Measurements from ENCODE around the gene LIN28B. TPM values are rescaled to one million over a fixed set of nuclear protein-coding genes. Genes with fewer than 3 reads are reported as not detected.
"Not testable (repeated sequence)": the region's sequence is repeated elsewhere in the genome, so short reads cannot be mapped to it uniquely, and the experiment has no call there.

Gene LIN28B
- total RNA-seq, 1 donor from 2014 or later = not detected

- Mint-ChIP-seq H3K27me3 (ENCODE audit: low read depth) (no peaks in the 10 kb centered on the region), H3K4me3 (ENCODE audit: unreplicated experiment) (no peak overlapping the region), H3K4me1 (ENCODE audit: low read depth) (no peaks in the 10 kb centered on the region), H3K27ac (ENCODE audit: unreplicated experiment) (no peak overlapping the region), H3K36me3 (ENCODE audit: low read depth) (no peaks in the 10 kb centered on the region), H3K9me3 (ENCODE audit: low read depth) (no peaks in the 10 kb centered on the region)
- no peak for DNase-seq (ENCODE audit: low spot score)
- TF ChIP-seq, protein P1, sequence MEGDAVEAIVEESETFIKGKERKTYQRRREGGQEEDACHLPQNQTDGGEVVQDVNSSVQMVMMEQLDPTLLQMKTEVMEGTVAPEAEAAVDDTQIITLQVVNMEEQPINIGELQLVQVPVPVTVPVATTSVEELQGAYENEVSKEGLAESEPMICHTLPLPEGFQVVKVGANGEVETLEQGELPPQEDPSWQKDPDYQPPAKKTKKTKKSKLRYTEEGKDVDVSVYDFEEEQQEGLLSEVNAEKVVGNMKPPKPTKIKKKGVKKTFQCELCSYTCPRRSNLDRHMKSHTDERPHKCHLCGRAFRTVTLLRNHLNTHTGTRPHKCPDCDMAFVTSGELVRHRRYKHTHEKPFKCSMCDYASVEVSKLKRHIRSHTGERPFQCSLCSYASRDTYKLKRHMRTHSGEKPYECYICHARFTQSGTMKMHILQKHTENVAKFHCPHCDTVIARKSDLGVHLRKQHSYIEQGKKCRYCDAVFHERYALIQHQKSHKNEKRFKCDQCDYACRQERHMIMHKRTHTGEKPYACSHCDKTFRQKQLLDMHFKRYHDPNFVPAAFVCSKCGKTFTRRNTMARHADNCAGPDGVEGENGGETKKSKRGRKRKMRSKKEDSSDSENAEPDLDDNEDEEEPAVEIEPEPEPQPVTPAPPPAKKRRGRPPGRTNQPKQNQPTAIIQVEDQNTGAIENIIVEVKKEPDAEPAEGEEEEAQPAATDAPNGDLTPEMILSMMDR (IDR thresholded peaks at IDR 0.05) = no peak
Observed at GRCh38 chr6:105067329-105067728, 110.4 kb downstream of the LIN28B start.

DNA sequence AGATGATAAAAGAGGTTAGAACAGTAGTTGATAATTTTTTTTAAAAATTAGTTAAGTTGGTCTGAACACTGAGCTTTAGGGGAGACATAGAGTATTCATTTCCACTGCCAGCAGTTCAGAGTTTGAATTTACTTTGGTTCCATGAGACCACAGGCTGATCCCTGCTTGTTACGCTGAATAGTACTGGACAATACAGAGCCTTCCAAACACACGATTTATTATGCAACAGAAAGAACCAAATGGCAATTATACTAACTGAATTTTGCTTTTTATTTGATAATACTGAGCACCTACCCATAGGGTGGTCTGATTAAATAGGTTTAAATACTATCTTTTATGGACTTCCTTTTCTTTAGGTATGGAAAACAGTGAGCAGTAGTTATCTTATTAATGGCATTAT is 111.5 kb downstream of the LIN28B start:
- Mint-ChIP-seq H3K27ac (ENCODE audit: unreplicated experiment) (no peak overlapping the region), H3K9me3 (ENCODE audit: low read depth) (no peaks in the 10 kb centered on the region), H3K4me3 (ENCODE audit: unreplicated experiment) (no peak overlapping the region), H3K27me3 (ENCODE audit: low read depth) (no peaks in the 10 kb centered on the region), H3K4me1 (ENCODE audit: low read depth) (no peaks in the 10 kb centered on the region), H3K36me3 (ENCODE audit: low read depth) (no peaks in the 10 kb centered on the region)
- TF ChIP-seq, protein P1 (IDR thresholded peaks at IDR 0.05) = no peak
- DNase-seq (ENCODE audit: low spot score) = no peak

DNA sequence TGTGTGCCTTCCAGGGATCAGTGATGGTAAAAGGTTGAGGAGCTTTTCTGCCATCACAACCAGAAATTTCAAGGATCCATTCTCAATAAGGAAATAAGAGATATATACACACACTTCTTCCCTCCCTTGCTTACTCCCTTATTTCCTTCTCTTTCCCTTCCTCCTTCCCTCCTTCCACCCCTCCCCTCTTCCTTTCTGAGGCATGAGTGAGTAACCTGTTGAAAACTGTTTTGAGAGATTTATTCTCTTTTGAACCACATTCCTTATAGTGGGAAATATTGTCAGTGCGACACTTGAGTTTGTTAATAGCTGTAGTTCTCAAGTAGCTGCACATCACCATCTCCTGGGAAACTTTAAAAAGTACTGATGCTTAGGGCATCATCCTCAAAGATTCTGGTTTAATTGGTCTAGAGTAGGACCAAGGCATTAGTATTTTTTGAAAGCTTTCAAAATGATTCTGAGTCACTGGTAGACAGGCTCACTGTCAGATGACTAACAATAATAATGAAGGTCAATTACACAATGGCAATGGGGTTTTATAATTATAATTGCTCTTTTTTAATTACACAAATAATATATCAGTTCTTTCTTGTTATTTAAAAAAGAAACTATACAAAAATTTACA is 113.0 kb downstream of the LIN28B start:
- no peaks in the 10 kb centered on the region for H3K9me3 Mint-ChIP-seq (ENCODE audit: low read depth)
- H3K36me3 Mint-ChIP-seq (ENCODE audit: low read depth) = no peaks in the 10 kb centered on the region
- no peak overlapping the region for H3K27ac Mint-ChIP-seq (ENCODE audit: unreplicated experiment)
- no peak for DNase-seq (ENCODE audit: low spot score)
- H3K27me3 Mint-ChIP-seq (ENCODE audit: low read depth) = no peaks in the 10 kb centered on the region
- no peaks in the 10 kb centered on the region for H3K4me1 Mint-ChIP-seq (ENCODE audit: low read depth)
- H3K4me3 Mint-ChIP-seq (ENCODE audit: unreplicated experiment) = no peak overlapping the region
- TF ChIP-seq, protein P1 (IDR thresholded peaks at IDR 0.05) = no peak

DNA sequence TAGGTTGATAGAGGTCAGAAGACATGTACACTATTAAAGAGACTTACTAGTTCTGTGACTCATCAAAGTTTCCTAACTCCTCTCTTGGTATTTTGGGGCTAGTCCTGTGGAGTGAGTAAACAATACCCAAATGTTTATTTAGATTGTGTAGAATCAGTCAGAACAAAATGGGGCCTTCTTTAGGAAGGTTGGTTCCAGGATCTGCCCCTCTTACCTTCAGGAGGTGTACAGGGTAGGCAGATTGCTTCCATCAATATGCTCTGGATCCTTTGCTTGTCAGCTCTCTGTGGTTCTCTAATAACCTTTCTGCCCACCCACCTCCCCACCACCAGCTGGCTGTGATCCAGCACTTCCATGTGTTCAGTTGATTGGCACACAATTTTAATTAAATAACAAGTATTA is 115.9 kb downstream of the LIN28B start:
- H3K27ac Mint-ChIP-seq (ENCODE audit: unreplicated experiment) = no peak overlapping the region
- H3K27me3 Mint-ChIP-seq (ENCODE audit: low read depth) = no peaks in the 10 kb centered on the region
- peaks cover 5% of the 10 kb centered on the region for H3K4me1 Mint-ChIP-seq (ENCODE audit: low read depth)
- H3K9me3 Mint-ChIP-seq (ENCODE audit: low read depth) = no peaks in the 10 kb centered on the region
- TF ChIP-seq, protein P1 (IDR thresholded peaks at IDR 0.05) = no peak
- H3K36me3 Mint-ChIP-seq (ENCODE audit: low read depth) = no peaks in the 10 kb centered on the region
- H3K4me3 Mint-ChIP-seq (ENCODE audit: unreplicated experiment) = no peak overlapping the region
- no peak for DNase-seq (ENCODE audit: low spot score)

GRCh38 chr6:105075210-105075609 is 118.3 kb downstream of the LIN28B start:
- TF ChIP-seq, protein P1 (IDR thresholded peaks at IDR 0.05) = no peak
- H3K27me3 Mint-ChIP-seq (ENCODE audit: low read depth) = no peaks in the 10 kb centered on the region
- DNase-seq (ENCODE audit: low spot score) = no peak
- no peak overlapping the region for H3K27ac Mint-ChIP-seq (ENCODE audit: unreplicated experiment)
- H3K9me3 Mint-ChIP-seq (ENCODE audit: low read depth) = no peaks in the 10 kb centered on the region
- no peaks in the 10 kb centered on the region for H3K36me3 Mint-ChIP-seq (ENCODE audit: low read depth)
- peaks cover 8% of the 10 kb centered on the region for H3K4me1 Mint-ChIP-seq (ENCODE audit: low read depth)
- H3K4me3 Mint-ChIP-seq (ENCODE audit: unreplicated experiment) = no peak overlapping the region

- not testable (repeated sequence) for H3K36me3 Mint-ChIP-seq (ENCODE audit: low read depth); H3K4me3 Mint-ChIP-seq (ENCODE audit: unreplicated experiment); H3K27me3 Mint-ChIP-seq (ENCODE audit: low read depth); DNase-seq (ENCODE audit: low spot score); H3K27ac Mint-ChIP-seq (ENCODE audit: unreplicated experiment); H3K9me3 Mint-ChIP-seq (ENCODE audit: low read depth); H3K4me1 Mint-ChIP-seq (ENCODE audit: low read depth)
Observed at GRCh38 chr6:105076418-105076817, 119.5 kb downstream of the LIN28B start.

All from chondrocyte (in vitro differentiated cells).